22Rv1 (cell line): ENCODE measurements around the gene PCCA.

Source experiments
- CTCF ChIP-seq: fragments of 450-650 bp; IDR thresholded peaks from 2 replicates; pipeline ENCODE4 v1.5.1; 2017; ENCODE audit warnings: mild to moderate bottlenecking
- ZFX ChIP-seq: fragments of 450-650 bp; IDR thresholded peaks from 2 replicates; pipeline ENCODE4 v1.6.1; 2017; ENCODE audit warnings: antibody characterized with exemption, borderline replicate concordance

GRCh38 chr13:100112186-100112838 lies 23.4 kb downstream of the PCCA start:
- TF ChIP-seq CTCF: no peak
- TF ChIP-seq ZFX: no peak
